NOMO-1 treated with DMSO at 0.1 percent for 48 hours (cell line): Measurements from ENCODE around the gene RGCC.
"Not testable (repeated sequence)": the region's sequence is repeated elsewhere in the genome, so short reads cannot be mapped to it uniquely, and the experiment has no call there.

Experiments used
- DNase-seq: peaks from one replicate; lab custom pipeline; 2025; ENCODE audit not compliant: unreplicated experiment; lab: John Stamatoyannopoulos, UW

Gene RGCC

GRCh38 chr13:41488124-41488523, 30.8 kb downstream of the RGCC start:
- no peak for DNase-seq

- DNase-seq: peak; percentile 28
Measured at GRCh38 chr13:41490371-41491015, 33.1 kb downstream of the RGCC start.

- DNase-seq: peak; percentile 22
Measured at GRCh38 chr13:41491436-41491835, 34.1 kb downstream of the RGCC start.

- peak; percentile 84 for DNase-seq
Measured at GRCh38 chr13:41492432-41493260, 35.3 kb downstream of the RGCC start.

- no peak for DNase-seq
Measured at GRCh38 chr13:41494202-41494601, 36.9 kb downstream of the RGCC start.

GRCh38 chr13:41495044-41495443, 37.7 kb downstream of the RGCC start:
- no peak for DNase-seq

- DNase-seq: no peak
Measured at GRCh38 chr13:41496420-41497234, 39.3 kb downstream of the RGCC start.

- no peak for DNase-seq
Measured at GRCh38 chr13:41497436-41497835, 40.1 kb downstream of the RGCC start.

GRCh38 chr13:41499452-41499851, 42.1 kb downstream of the RGCC start:
- DNase-seq: no peak

GRCh38 chr13:41500511-41500910, 43.2 kb downstream of the RGCC start:
- DNase-seq: no peak

- DNase-seq: peak; percentile 56
Measured at GRCh38 chr13:41501281-41501680, 43.9 kb downstream of the RGCC start.

- DNase-seq: no peak
Measured at GRCh38 chr13:41502031-41502430, 44.7 kb downstream of the RGCC start.

GRCh38 chr13:41502673-41503072, 45.3 kb downstream of the RGCC start:
- DNase-seq: no peak

GRCh38 chr13:41503356-41503755, 46.0 kb downstream of the RGCC start:
- no peak for DNase-seq

- not testable (repeated sequence) for DNase-seq
Measured at GRCh38 chr13:41504657-41505056, 47.3 kb downstream of the RGCC start.

- no peak for DNase-seq
Measured at GRCh38 chr13:41505209-41505835, 48.0 kb downstream of the RGCC start.

- DNase-seq: no peak
Measured at GRCh38 chr13:41506312-41506711, 49.0 kb downstream of the RGCC start.

GRCh38 chr13:41509971-41510370, 52.6 kb downstream of the RGCC start:
- no peak for DNase-seq

GRCh38 chr13:41511827-41512226, 54.5 kb downstream of the RGCC start:
- DNase-seq: no peak

- no peak for DNase-seq
Measured at GRCh38 chr13:41512441-41512840, 55.1 kb downstream of the RGCC start.

- DNase-seq: no peak
Measured at GRCh38 chr13:41513600-41513999, 56.2 kb downstream of the RGCC start.
